HG03175 (cell line): Measurements from ENCODE around the gene PHLDB1.
"Not testable (repeated sequence)": the region's sequence is repeated elsewhere in the genome, so short reads cannot be mapped to it uniquely, and the experiment has no call there.

Source experiments
- ATAC-seq: cut with Tn5 transposase; IDR thresholded peaks from one replicate; pipeline ENCODE4 v1.9.1; 2021; ENCODE audit warnings: mild to moderate bottlenecking, moderate library complexity; ENCODE audit not compliant: unreplicated experiment

The PHLDB1 gene

DNA sequence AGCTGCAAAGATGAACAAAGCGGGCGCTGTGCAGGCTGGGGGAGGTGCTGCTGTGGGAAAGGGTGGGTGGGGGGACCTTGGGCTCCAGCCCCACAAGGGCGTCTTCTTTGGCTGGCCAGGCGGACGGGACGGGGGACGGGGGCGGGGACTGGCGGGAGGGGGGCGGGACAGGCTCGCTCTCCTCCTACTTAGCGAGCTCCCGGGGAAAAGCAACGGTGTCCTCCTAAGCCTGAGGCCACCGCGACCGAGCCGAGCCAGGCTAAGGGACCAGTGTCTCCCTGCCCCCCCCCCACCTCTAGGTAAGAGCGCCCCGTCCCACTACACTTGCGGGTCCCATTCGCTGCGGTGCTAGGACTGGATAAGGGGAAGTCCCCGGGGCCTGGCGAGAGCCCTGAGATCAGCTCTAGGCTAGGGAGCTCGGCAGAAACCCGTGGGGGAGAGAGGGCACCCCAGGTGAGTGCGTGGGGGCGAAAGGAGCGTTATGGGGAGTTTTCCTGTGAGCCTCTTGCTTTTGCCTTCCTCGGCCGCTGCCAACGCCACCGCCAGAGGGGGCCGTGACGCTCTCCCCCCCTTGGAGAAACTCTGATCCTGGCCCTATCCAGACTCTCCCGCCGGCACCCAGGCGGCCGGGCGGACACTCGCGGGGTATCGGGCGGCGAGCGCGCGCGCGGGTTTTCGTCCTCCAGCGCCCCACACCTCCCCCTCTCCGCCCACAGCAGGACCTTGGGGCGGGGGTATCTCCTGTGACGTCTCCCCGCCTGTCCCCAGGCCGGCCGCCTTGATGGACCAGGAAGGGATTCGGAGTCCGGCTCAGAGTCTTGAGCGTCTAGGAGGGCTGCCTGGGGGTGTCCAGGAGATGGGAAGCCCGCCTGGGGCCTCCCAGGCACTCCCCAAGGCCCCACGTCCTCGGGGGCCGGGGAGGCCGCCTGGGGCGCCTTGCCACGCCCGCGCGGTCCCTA is at the start of gene PHLDB1:
Gene PHLDB1 (plus strand): TSS at position 215 of the 959 bp plus-strand sequence. CDS start 6,222 bp downstream, outside the sequence.
- no peak for ATAC-seq

DNA sequence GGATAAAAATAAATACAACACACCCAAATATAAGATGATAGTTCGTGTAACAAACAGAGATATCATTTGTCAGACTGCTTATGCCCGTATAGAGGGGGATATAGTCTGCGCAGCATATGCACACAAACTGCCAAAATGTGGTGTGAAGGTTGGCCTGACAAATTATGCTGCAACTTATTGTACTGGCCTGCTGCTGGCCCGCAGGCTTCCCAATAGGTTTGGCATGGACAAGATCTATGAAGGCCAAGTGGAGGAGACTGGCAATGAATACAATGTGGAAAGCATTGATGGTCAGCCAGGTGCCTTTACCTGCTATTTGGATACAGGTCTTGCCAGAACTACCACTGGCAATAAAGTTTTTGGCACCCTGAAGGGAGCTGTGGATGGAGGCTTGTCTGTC is 46.6 kb upstream of the PHLDB1 start:
- ATAC-seq: no peak

DNA sequence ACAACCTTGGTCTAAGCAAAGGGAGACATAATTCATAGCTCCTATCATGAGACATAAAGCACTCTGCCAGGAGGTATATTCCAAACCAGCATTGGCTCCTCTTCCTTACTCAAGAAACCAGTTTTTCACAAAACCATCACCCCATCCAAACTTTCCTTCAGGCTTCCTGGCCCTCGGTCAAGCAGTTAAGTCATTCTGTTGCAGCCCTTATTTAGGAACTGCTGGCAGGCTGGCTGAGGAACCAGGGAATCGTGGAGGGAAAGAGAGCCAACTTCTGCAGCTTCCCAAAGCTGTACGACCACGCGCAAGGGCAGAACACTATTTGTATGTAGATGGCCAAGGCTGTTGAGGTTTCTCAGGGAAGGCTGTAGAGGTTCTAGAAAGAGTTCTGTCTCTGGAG is 42.4 kb upstream of the PHLDB1 start:
- ATAC-seq: no peak

DNA sequence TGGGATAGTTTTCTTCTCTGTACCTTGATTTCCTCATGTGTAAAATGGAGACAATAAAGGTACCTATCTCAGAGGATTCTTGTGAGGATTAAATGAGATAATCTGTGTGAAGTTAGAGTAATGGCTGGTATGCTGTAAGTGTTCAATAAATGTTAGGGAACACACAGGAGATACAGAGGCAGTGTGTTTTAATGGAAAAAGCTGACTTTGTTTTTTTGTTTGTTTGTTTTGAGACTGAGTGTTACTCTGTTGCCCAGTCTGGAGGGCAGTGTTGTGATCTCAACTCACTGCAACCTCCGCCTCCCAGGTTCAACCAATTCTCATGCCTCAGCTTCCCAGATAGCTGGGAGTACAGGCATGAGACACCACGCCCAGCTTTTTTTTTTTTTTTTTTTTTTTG is 37.7 kb upstream of the PHLDB1 start:
- ATAC-seq: no peak

DNA sequence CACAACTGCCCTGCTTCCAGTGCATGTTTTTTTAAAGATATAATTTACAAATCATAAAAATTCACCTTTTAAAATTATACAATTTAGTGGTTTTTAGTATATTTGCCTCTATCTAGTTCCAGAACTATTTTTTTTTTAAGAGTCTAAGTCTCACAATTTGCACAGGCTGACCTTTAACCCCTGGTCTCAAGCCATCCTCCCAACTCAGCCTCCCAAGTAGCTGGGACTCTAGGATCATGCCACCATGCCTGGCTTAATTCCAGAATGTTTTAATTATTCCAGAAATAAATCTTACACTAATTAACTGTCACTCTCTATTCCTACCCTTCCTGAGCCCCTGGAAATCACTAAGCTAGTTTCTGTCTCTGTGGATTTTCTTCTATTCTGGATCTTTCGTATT is 36.6 kb upstream of the PHLDB1 start:
- no peak for ATAC-seq

DNA sequence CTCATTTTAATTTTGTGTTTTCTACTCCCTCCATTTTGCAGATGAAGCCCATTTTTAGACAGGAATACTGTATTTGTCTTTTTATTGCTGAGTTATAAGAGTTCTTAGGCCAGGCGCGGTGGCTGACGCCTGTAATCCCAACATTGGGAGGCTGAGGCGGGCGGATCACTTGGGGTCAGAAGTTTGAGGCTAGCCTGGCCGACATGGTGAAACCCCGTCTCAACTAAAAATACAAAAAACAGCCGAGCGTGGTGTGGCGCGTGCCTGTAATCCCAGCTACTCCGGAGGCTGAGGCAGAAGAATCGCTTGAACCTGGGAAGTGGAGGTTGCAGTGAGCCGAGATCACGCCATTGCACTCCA is 35.7 kb upstream of the PHLDB1 start:
- peak; percentile 8 for ATAC-seq

DNA sequence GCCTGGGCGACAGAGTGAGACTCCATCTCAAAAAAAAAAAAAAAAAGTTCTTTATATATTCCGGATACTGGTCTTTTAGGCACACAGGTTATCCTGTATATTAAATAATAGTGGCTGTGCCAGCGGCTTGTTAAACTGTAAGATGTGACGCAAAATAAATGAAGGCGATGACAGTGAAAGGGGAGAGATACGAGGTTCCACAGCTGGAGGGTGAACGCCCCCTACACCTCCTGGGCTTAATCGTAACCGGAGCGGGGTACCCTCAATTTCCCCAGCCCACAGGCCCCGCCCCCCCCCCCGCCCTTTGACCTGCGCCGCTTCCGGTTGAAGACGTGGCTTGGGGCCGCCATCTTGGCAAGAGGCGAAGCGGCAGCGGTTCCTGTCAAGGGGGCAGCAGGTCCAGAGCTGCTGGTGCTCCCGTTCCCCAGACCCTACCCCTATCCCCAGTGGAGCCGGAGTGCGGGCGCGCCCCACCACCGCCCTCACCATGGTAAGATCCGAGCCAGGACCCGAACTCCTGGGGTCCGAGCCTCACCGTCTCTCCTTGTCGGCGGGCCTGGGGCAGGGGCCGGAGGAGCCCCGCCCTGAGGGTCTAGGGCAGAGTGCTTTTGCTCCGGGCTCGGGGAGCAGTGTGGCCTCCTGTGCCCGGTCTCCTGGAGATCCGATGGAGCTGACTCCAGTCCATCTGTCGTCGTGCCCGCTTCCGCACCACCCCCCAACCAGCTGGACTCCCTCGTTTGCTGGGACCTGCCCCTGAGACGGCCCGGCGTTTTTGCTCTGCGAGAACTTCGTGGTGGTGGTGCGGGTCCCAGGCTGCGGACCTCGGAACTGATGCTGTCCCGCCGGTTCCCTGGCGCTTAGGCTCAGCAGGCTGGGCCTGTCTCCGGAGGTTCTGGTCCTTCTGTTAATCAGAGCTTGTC is 35.1 kb upstream of the PHLDB1 start, which contains the start of gene ARCN1:
Gene ARCN1 (plus strand): TSS at position 349 of the 920 bp plus-strand sequence. CDS start 139 bp downstream, at position 488.
- ATAC-seq: peak; percentile 71

DNA sequence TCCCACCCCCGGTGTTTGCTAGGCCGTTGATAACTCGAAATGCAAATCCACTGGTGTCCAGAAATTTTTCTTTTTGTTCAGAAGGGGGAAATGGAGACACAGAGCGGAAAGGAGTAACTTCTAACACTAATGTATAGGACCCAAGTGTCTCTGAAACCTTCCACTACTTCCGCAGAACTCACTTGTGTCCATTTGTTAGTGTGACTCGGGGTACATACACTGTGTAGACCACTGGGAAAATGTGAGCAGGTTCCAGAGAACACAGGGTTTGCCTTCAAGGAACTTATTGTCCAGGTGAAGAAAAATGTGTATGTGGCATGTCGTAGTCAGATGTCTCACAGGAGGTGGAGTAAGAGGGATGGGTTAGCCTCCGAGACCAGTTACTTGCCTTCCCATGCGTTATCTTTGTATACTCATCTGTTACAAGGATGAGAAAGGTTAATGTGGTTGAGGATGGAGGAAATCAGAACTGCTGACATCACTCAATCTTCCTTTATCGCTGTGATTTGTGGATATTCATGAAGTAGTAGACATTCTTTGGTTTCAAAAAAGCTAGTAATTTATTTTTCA is 34.3 kb upstream of the PHLDB1 start:
- peak; percentile 29 for ATAC-seq

DNA sequence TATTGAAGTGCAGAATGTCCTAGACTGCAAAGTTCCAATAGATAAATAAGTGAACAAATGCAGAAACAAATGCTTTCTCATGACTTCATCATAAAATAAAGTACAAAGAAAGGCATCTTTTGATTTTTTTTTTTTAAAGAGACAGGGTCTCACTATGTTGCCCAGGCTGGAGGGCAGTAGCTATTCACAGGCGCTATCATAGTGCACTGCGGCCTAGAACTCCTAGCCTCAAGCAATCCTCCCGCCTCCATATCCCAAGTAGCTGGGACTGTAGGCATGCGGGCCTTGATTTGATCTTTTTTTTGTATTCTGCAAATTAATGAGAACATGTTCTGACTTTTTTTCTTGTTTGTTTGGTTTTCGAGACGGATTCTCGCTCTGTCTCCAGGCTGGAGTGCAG is 32.8 kb upstream of the PHLDB1 start:
- no peak for ATAC-seq

DNA sequence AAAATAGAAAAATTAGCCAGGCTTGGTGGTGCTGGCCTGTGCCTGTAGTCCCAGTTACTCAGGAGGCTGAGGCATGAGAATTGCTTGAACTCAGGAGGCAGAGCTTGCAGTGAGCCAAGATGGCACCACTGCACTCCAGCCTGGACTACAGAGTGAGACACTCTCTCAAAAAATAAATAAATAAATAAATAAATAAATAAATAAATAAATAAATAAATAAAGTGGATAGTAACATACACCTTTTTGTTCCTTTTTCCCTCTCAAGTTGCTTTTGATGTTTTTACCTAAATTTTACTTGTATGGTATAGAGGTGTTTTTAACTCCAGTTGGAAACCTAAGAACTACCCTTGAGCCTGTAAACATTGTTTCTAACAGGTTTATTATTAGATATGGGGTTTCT is 29.4 kb upstream of the PHLDB1 start:
- ATAC-seq: not testable (repeated sequence)

DNA sequence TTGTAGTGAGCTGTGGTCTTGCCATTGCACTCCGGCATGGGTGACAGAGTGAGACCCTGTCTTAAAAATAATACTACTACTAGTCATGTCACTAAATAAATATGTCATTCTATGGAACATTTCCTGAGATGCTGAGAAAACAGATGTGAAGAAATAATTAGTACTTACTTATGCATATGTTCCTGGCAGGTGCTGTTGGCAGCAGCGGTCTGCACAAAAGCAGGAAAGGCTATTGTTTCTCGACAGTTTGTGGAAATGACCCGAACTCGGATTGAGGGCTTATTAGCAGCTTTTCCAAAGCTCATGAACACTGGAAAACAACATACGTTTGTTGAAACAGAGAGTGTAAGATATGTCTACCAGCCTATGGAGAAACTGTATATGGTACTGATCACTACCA is 26.4 kb upstream of the PHLDB1 start:
- no peak for ATAC-seq

DNA sequence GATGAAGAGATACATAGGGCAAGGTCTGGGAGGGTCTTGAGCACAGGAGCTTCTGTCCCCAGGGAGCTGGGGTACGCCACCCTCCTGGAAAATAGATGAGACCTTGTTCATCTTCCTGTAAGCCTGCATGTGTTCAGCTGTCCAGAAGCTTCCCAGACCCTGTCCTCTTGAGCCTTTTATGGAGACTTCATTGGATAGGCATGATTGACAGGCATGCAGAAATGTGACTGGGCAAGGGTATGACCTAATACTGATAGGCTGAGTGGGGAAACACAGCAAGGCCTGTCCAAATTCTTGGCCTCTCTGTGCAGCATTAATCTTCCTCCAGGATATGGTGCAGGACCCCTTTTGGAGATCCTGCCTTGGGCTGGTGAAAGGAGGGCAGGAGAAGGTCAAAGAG is 19.5 kb upstream of the PHLDB1 start:
- ATAC-seq: no peak

DNA sequence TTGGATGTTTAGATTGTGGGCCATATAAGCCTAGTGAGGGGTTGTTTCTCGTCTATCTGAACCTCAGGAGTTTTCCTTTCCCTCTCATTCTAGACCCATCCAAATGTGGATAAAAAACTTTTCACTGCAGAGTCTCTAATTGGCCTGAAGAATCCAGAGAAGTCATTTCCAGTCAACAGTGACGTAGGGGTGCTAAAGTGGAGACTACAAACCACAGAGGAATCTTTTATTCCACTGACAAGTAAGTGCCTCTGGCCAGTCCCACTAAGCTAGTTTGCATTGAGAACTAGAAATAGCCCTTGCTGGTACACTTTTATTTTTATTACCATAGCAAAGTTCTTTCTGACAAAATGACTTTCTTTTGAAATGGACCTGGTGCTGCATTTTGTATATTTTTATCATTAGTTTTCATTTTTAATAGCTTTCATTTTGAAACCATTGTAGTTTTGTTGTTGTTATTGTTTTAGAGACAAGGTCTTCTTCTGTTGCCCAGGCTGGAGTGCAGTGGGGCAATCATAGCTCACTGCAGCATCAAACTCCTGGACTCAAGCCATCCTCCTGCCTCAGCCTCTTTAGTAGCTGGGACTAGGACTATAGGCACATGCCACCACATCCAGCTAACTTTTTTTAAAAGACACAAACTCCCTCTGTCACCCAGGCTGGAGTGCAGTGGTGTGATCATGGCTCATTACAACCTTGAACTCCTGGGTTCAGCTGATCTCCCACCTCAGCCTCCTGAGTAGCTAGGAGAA is 14.6 kb upstream of the PHLDB1 start:
- no peak for ATAC-seq

DNA sequence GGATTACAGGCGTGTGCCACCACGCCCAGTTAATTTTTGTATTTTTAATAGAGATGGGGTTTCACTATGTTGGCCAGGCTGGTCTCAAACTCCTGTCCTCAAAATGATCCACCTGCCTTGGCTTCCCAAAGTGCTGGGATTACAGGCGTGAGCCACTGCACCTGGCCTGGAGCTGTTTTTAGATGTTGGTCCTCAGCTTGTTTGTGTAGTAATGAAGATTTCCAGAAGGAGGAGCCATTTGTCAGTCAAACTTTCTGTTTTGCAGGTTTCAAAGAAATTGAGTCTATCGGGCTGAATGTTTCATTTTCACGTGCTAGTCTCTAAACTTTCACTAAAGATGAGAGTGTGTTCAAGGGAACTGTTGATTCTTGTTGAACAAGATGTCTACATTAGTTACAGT is 12.4 kb upstream of the PHLDB1 start:
- not testable (repeated sequence) for ATAC-seq

DNA sequence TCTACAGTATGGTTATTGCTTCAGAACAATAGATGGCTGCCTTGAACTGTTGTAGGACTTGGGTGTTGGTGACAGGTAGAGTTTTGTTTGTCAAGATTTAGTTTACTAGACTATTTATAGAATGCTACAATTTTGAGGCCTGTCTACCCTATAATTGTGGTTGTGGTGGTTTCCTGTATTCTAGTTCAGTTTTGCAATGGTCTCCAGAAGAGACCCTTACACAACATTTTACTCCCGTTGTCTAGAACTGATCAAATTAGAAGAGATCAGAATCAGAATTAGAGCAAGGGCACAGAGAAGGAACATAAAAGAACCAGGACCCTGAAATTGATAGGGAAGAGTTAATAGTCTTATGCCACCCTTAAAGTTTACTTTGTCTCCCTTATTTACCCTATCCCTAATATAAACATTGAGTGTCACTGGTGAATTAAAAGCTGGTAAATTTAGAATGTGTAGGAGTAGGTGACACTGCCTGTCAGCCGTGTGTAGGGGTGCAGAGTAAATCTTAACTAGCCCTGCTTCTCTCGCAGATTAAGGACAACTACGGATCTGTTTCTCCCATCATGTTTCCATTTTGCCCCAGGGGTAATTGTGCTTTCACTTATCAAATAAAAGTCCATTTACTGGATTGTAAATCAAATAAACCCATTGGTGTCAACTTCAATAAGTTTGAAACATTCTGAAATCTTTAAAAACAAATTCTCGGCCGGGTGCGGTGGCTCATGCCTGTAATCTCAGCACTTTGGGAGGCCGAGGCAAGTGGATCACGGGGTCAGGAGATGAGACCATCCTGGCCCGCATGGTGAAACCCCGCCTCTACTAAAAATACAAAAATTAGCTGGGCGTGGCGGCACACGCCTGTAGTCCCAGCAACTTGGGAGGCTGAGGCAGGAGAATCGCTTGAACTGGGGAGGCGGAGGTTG is 10.9 kb upstream of the PHLDB1 start:
- no peak for ATAC-seq

DNA sequence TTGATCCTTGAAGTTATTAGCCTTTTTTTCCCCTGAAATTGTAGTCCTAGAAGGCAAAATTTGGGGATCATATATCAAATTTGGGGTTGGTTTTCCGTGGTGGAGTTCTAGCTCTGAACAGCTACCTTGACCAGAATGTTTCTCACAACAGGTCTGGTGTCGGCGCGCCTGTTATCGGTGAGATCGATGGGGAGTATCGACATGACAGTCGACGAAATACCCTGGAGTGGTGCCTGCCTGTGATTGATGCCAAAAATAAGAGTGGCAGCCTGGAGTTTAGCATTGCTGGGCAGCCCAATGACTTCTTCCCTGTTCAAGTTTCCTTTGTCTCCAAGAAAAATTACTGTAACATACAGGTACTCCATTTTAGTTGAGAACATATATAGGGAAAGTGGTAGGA is 9.9 kb upstream of the PHLDB1 start:
- no peak for ATAC-seq

DNA sequence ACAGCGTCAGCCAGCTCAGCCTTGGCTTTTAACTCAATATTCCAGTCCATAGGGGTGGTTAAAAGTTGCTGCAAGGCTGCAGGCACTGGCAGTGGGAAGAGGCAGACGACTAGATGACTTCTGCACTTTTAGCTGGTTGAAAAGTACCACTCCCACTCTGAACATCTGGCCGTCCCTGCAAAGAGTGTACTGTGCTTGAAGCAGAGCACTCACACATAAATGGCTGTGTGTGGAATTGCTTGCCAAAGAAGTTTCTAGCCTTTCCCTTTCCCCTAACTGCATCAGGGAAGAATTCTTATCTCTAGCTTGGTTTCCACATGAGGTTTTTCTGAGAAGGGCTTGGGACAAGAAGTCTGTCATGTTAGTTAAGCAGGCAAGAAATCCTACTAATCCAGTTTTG is 5.1 kb upstream of the PHLDB1 start:
- ATAC-seq: no peak

DNA sequence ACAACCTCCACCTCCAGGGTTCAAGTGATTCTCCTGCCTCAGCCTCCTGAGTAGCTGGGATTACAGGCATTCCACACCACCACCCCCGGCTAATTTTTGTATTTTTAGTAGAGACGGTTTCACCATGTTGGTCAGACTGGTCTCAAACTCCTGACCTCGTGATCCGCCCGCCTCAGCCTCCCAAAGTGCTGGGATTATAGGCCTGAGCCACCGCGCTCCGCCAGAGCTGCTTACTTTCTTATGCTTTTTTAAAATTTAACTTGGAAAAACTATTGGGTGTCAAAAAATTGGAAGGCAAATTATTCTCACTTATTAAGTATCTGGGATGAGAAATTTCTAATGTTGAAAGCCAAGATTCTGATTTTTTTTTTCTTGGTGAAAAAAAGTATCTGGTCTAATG is 3.7 kb upstream of the PHLDB1 start:
- ATAC-seq: not testable (repeated sequence)

DNA sequence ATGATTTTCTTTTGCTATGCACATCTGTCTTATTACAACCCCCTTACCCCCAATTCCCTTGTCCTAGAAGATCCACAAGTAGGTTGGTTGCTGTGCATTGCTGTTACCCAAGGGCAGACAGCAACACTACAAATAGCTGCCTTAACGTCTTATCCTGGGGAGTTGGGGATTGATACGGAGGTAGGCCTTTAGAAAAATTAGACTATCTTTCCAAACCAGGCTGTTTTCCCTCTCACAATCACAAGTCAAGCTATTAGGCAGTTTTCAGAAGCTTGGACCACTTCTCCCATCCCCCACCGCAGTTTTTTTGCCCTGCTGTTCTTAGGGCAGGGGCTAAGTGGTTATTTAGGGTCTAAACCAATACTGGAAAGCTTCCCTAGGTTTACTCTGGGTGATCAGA is 2.8 kb upstream of the PHLDB1 start:
- no peak for ATAC-seq
